HUDEP-2 (cell line): ENCODE data around the gene ARHGAP29.

Experiments used
- DNase-seq, 76 experiments: peaks; one replicate each; lab custom pipeline; 2025; ENCODE audit not compliant: unreplicated experiment in 76 of 76; lab: John Stamatoyannopoulos, UW

ARHGAP29 gene

GRCh38 chr1:94237291-94238226 lies at the start of gene ARHGAP29:
Gene ARHGAP29 (minus strand): TSS chr1:94237584. CDS start chr1:94231611, 5,973 bp downstream.
- DNase-seq, result peak in 17 of 76 experiments; percentile 1 to 52 (median 25)

- no peak for DNase-seq
Measured at GRCh38 chr1:94286864-94287437, 49.6 kb upstream of the ARHGAP29 start.

- no peak for DNase-seq
Measured at GRCh38 chr1:94285031-94285654, 47.8 kb upstream of the ARHGAP29 start.

- DNase-seq, result no peak
Measured at GRCh38 chr1:94284476-94284875, 47.1 kb upstream of the ARHGAP29 start.

- DNase-seq, result no peak
Measured at GRCh38 chr1:94283462-94283861, 46.1 kb upstream of the ARHGAP29 start.

GRCh38 chr1:94282143-94282711 lies 44.8 kb upstream of the ARHGAP29 start:
- DNase-seq, result no peak

- no peak for DNase-seq
Measured at GRCh38 chr1:94281361-94282142, 44.2 kb upstream of the ARHGAP29 start.

GRCh38 chr1:94280541-94280940 lies 43.2 kb upstream of the ARHGAP29 start:
- DNase-seq, result no peak

GRCh38 chr1:94279462-94279861 lies 42.1 kb upstream of the ARHGAP29 start:
- no peak for DNase-seq

GRCh38 chr1:94279038-94279437 lies 41.7 kb upstream of the ARHGAP29 start:
- no peak for DNase-seq

- DNase-seq, result no peak
Measured at GRCh38 chr1:94276988-94277434, 39.6 kb upstream of the ARHGAP29 start.

GRCh38 chr1:94275083-94275482 lies 37.7 kb upstream of the ARHGAP29 start:
- DNase-seq, result no peak

- no peak for DNase-seq
Measured at GRCh38 chr1:94274561-94274960, 37.2 kb upstream of the ARHGAP29 start.

GRCh38 chr1:94273111-94273510 lies 35.7 kb upstream of the ARHGAP29 start:
- no peak for DNase-seq

GRCh38 chr1:94272388-94272787 lies 35.0 kb upstream of the ARHGAP29 start:
- DNase-seq, result no peak

GRCh38 chr1:94271373-94271772 lies 34.0 kb upstream of the ARHGAP29 start:
- DNase-seq, result no peak

GRCh38 chr1:94270801-94271203 lies 33.4 kb upstream of the ARHGAP29 start:
- DNase-seq, result no peak

GRCh38 chr1:94269921-94270320 lies 32.5 kb upstream of the ARHGAP29 start:
- DNase-seq, result no peak

- DNase-seq, result no peak
Measured at GRCh38 chr1:94265906-94266305, 28.5 kb upstream of the ARHGAP29 start.

- no peak for DNase-seq
Measured at GRCh38 chr1:94265011-94265422, 27.6 kb upstream of the ARHGAP29 start.
